Measurements from ENCODE around the gene EDC3.

- TF ChIP-seq CTCF (IDR thresholded peaks at IDR 0.05; ENCODE audit: insufficient read depth, low read length, poor library complexity, severe bottlenecking) (no peak), EZH2phosphoT487 (conservative IDR thresholded peaks at IDR 0.05; ENCODE audit: low read length) (no peak)
Measured at GRCh38 chr15:74651242-74651741, 44.5 kb downstream of the EDC3 start.
